ES-I3 (cell line): ENCODE measurements around the gene ZBTB12.
"Not testable (repeated sequence)": the region's sequence is repeated elsewhere in the genome, so short reads cannot be mapped to it uniquely, and the experiment has no call there.

Source experiments
- H3K36me3 ChIP-seq: 2 replicates; pipeline ENCODE4 v1.6.1; 2013; ENCODE audit warnings: mild to moderate bottlenecking, low read length, control low read depth, moderate library complexity; ENCODE audit not compliant: insufficient read depth
- H3K4me1 ChIP-seq: 2 replicates; pipeline ENCODE4 v1.6.1; 2013; ENCODE audit warnings: mild to moderate bottlenecking, control low read depth, low read length; ENCODE audit not compliant: insufficient read depth
- H3K9ac ChIP-seq: 2 replicates; pipeline ENCODE4 v1.6.1; 2013; ENCODE audit warnings: low read depth, mild to moderate bottlenecking, low read length, moderate library complexity
- H3K9me3 ChIP-seq: 2 replicates; pipeline ENCODE4 v1.6.1; 2013; ENCODE audit warnings: mild to moderate bottlenecking, low read length, moderate library complexity; ENCODE audit not compliant: control insufficient read depth, insufficient read depth

ZBTB12 gene

DNA sequence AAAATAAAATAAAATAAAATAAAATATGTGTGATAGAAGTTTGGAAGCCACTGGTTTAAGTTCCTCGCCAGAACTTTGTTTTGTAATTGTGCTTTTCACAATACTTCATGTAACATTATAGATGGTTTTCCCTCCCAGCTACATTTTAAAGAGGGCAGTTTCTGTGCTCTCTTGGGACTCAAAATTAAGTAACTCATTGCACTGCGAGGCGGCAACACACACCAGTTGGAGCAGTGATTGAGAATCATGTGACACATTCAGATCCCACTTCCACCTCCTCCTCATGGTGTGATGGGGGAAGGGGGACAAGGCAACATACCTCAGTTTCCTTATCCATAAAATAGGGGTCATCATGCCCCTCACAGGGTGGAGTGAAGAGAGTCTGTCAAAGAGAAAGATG is 33.1 kb upstream of the ZBTB12 start:
- H3K36me3 ChIP-seq = no peaks in the 10 kb centered on the region
- H3K4me1 ChIP-seq = no peaks in the 10 kb centered on the region
- no peak overlapping the region for H3K9ac ChIP-seq
- H3K9me3 ChIP-seq = no peaks in the 10 kb centered on the region

- Histone ChIP-seq H3K9ac (no peak overlapping the region), H3K9me3 (no peaks in the 10 kb centered on the region)
Observed at GRCh38 chr6:31933537-31933936, 31.7 kb upstream of the ZBTB12 start.

GRCh38 chr6:31932137-31932536 is 30.3 kb upstream of the ZBTB12 start:
- H3K36me3 ChIP-seq, H3K9me3 ChIP-seq, H3K9ac ChIP-seq, H3K4me1 ChIP-seq: not testable (repeated sequence)

More at GRCh38 chr6:31933537-31933936, 31.7 kb upstream of the ZBTB12 start:
- H3K36me3 ChIP-seq = no peaks in the 10 kb centered on the region
- no peaks in the 10 kb centered on the region for H3K4me1 ChIP-seq

- Histone ChIP-seq H3K36me3 (no peaks in the 10 kb centered on the region), H3K4me1 (no peaks in the 10 kb centered on the region), H3K9me3 (no peaks in the 10 kb centered on the region), H3K9ac (no peak overlapping the region)
Observed at GRCh38 chr6:31930962-31931361, 29.1 kb upstream of the ZBTB12 start.

DNA sequence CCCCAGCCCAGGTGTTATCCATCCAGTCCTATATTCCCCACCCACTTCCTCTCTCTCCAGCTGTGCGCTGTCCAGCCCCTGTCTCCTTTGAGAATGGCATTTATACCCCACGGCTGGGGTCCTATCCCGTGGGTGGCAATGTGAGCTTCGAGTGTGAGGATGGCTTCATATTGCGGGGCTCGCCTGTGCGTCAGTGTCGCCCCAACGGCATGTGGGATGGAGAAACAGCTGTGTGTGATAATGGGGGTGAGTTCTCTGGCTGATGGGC is 26.7 kb upstream of the ZBTB12 start:
- Histone ChIP-seq H3K4me1 (no peaks in the 10 kb centered on the region), H3K36me3 (no peaks in the 10 kb centered on the region), H3K9me3 (no peaks in the 10 kb centered on the region), H3K9ac (no peak overlapping the region)

DNA sequence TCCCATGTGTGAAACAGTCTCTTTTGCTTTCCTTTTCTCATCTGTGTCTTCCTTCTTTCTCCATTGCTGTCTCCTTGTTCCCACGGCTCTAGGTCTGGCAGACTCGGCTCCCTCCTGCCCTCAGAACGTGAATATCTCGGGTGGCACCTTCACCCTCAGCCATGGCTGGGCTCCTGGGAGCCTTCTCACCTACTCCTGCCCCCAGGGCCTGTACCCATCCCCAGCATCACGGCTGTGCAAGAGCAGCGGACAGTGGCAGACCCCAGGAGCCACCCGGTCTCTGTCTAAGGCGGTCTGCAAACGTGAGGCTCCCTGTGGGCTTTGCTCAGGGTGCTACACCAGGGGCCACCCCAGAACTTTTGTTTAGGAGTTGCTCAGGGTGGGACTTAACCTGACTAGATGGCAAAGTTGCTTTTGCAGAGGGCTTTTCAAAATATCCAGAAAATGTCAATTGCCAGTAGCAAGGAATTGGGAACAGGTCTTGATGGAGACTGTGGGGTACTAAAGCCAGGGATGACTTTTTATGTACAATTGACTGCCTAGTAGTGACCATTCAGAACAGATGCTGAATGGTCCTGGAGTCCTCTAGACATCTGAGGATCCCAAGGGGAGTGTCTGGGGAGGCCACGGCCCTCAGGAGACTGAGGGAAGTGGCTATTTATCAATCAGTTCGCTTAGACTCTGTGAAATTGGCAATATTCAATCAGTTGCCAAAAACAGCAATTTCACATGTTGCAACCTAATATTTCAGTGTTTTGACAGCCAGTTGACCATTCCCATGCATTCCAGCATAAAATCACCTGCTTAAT is 26.2 kb upstream of the ZBTB12 start:
- H3K9me3 ChIP-seq = no peaks in the 10 kb centered on the region
- no peaks in the 10 kb centered on the region for H3K4me1 ChIP-seq
- no peaks in the 10 kb centered on the region for H3K36me3 ChIP-seq
- no peak overlapping the region for H3K9ac ChIP-seq

DNA sequence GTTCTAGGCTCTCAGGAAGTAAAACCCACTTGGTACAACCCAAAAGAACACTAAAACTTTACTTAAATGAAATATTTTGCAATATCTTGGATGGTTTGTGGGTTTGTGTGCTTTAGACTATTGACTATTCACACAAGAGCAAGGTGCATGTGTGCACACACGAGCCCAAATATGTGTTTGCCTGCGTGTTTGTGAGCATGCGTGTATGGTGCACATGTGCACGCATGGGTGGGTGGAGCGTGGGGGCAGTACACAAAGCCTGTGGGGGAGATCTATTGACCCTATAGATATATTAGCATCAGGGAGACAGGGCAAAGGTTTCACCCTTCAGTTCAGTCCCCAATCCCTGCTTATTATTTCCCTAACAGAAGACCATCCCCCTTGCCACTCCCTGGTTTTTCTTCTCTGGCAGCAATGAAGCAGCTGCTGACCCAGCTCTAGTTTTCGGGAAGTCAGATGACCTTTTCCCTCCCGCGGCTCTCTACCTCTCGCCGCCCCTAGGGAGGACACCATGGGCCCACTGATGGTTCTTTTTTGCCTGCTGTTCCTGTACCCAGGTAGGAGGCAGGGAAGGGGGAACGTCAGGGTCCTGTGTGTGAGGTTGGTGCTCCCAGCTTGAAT is 25.5 kb upstream of the ZBTB12 start, which contains the start of gene C2:
TSS of gene C2 (plus strand) at position 476 of the 621 bp plus-strand sequence. CDS start at position 512, 36 bp downstream.
- no peaks in the 10 kb centered on the region for H3K4me1 ChIP-seq

DNA sequence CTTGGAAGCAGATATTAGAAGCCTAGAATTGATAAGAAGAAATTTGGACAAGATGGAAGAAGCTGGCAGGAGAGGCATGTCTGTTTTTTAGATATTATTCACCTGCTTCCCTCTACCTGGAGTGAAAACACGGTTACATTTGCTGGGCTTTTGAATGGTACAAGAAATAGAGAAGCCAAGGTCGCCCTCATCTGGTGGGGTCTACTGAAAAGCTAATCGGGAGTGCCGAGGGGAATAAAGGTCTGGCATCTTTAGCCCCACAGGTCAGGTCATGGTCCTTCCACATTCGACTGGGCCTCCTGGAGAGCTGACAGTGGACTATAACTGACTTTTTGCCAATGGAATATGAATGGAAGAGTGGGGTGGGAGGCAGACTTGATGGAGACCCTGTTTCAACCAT is 21.1 kb upstream of the ZBTB12 start:
- no peaks in the 10 kb centered on the region for H3K36me3 ChIP-seq
- H3K9me3 ChIP-seq = no peaks in the 10 kb centered on the region
- H3K9ac ChIP-seq = no peak overlapping the region
- no peaks in the 10 kb centered on the region for H3K4me1 ChIP-seq

More for the DNA sequence above, 25.5 kb upstream of the ZBTB12 start, which contains the start of gene C2:
- H3K9ac ChIP-seq = no peak within 1 kb of the TSS
- no peaks in the 10 kb centered on the region for H3K9me3 ChIP-seq
- H3K36me3 ChIP-seq = no peaks in the 10 kb centered on the region

DNA sequence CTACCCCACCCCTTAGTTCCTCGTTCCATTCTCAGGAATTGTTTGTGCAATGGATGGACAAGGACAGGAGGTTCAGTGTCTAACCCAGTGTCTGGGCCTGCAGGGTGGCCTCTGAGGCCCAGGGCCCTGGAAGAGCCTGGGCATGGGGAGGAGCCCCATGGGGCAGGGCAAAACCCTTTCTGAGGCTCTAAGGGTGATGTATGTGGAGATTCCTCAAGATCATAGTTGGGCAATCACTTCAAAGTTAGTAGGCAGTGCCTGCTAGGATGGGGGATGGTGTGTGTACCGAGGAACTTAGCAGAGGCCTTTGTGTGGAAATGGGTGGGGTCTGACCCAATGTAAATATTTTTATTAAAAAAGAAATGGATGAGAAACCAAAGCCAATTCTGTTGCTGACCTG is 18.9 kb upstream of the ZBTB12 start:
- no peaks in the 10 kb centered on the region for H3K9me3 ChIP-seq
- H3K9ac ChIP-seq = no peak overlapping the region
- no peaks in the 10 kb centered on the region for H3K4me1 ChIP-seq
- H3K36me3 ChIP-seq = no peaks in the 10 kb centered on the region

- no peaks in the 10 kb centered on the region for H3K36me3 ChIP-seq
- no peaks in the 10 kb centered on the region for H3K9me3 ChIP-seq
- no peak overlapping the region for H3K9ac ChIP-seq
- no peaks in the 10 kb centered on the region for H3K4me1 ChIP-seq
Observed at GRCh38 chr6:31919624-31920303, 17.9 kb upstream of the ZBTB12 start.

- H3K4me1 ChIP-seq = no peaks in the 10 kb centered on the region
- no peaks in the 10 kb centered on the region for H3K36me3 ChIP-seq
- no peak overlapping the region for H3K9ac ChIP-seq
- no peaks in the 10 kb centered on the region for H3K9me3 ChIP-seq
Observed at GRCh38 chr6:31918069-31918720, 16.3 kb upstream of the ZBTB12 start.

- no peak overlapping the region for H3K9ac ChIP-seq
- no peaks in the 10 kb centered on the region for H3K9me3 ChIP-seq
- no peaks in the 10 kb centered on the region for H3K36me3 ChIP-seq
- H3K4me1 ChIP-seq = no peaks in the 10 kb centered on the region
Observed at GRCh38 chr6:31915756-31916155, 13.9 kb upstream of the ZBTB12 start.

GRCh38 chr6:31915351-31915750 is 13.5 kb upstream of the ZBTB12 start:
- no peak overlapping the region for H3K9ac ChIP-seq
- no peaks in the 10 kb centered on the region for H3K4me1 ChIP-seq
- H3K9me3 ChIP-seq = no peaks in the 10 kb centered on the region
- no peaks in the 10 kb centered on the region for H3K36me3 ChIP-seq

DNA sequence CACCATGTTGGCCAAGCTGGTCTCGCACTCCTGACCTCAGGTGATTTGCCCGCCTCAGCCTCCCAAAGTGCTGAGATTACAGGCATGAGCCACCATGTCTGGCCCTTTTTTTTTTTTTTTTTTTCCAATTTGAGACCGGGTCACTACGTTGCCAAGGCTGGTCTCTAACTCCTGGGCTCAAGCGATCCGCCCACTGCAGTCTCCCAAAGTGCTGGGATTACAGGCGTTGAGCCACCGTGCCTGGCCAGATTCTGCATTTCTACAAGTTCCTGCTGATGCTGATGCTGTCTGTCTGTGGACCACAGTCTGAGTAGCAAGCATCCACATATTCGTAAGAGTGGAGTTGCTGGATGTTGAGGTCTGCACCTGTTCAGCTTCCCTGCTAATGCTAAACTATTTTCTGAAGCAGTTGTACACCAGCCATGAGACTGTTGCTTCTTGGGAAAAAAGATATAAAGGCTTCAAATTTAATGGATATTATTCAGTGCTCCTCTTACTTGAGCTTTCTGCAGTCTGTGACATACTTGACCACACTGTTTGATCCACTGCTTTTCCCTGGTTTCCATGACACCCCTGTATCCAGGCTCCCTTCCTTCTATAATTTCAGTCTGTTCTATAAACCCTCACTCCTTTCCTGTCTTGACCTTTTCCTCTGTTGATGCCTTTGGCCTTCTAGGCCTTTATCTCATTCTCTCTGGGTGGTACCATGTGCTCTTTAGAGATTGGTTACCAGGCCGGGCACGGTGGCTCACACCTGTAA is 10.1 kb upstream of the ZBTB12 start:
- Histone ChIP-seq H3K4me1 (no peaks in the 10 kb centered on the region), H3K9me3 (no peaks in the 10 kb centered on the region), H3K9ac (no peak overlapping the region), H3K36me3 (no peaks in the 10 kb centered on the region)
